Transverse colon (tissue), 4 donors: ENCODE measurements around the gene SMPD4. TPM values are rescaled to one million over a fixed set of nuclear protein-coding genes. Genes with fewer than 3 reads are reported as not detected.
"Not testable (repeated sequence)": the region's sequence is repeated elsewhere in the genome, so short reads cannot be mapped to it uniquely, and the experiment has no call there.

Experiments used
- DNase-seq: peaks from one replicate; pipeline ENCODE4 v3.0.0-alpha.2; 2019
- H3K27ac ChIP-seq, 4 donors: fragments of 200-600 bp; sonication (generic); 2 replicates each; pipeline ENCODE4 v1.5.1; 2016 to 2018; ENCODE audit warnings: inconsistent platforms in 4 of 4
- H3K27me3 ChIP-seq: fragments of 200-600 bp; sonication (generic); 2 replicates; pipeline ENCODE4 v1.5.1; 2017; ENCODE audit warnings: inconsistent platforms
- H3K36me3 ChIP-seq, 4 donors: fragments of 200-600 bp; sonication (generic); 2 replicates each; pipeline ENCODE4 v1.5.1; 2017 to 2019; ENCODE audit warnings: inconsistent platforms in 4 of 4
- H3K4me1 ChIP-seq, 4 donors: fragments of 200-600 bp; sonication (generic); 2 replicates each; pipeline ENCODE4 v1.5.1; 2017 to 2020; ENCODE audit warnings: inconsistent platforms in 4 of 4
- H3K4me3 ChIP-seq, 4 donors: fragments of 200-600 bp; sonication (generic); 1 replicate in 1 of 4; 2 replicates in 3 of 4; pipeline versions ENCODE4 v1.5.1 to v1.6.1; 2017 to 2019; ENCODE audit warnings: inconsistent platforms in 4 of 4
- H3K9me3 ChIP-seq, 2 donors: fragments of 200-600 bp; sonication (generic); 2 replicates each; pipeline ENCODE4 v1.5.1; 2017 to 2019; ENCODE audit warnings: inconsistent platforms in 2 of 2
- CTCF ChIP-seq, 5 experiments: fragments of 200-600 bp in 3 of 5; fragments of 450-650 bp in 2 of 5; sonication (generic) in 3 of 5; IDR thresholded peaks; 1 replicate in 2 of 5; 2 replicates in 3 of 5; pipeline ENCODE4 v1.5.1; 2016 to 2017; ENCODE audit warnings: antibody characterized with exemption in 5 of 5, inconsistent platforms in 3 of 5, mild to moderate bottlenecking in 2 of 5, moderate library complexity in 1 of 5
- EP300 ChIP-seq: sonication (generic); formaldehyde crosslinking; IDR thresholded peaks from one replicate; pipeline ENCODE4 v1.6.1; 2017; ENCODE audit warnings: antibody characterized with exemption, low read depth
- POLR2A ChIP-seq: fragments of 450-650 bp; IDR thresholded peaks from one replicate; pipeline ENCODE4 v1.6.1; 2016; ENCODE audit warnings: antibody characterized with exemption, mild to moderate bottlenecking, moderate library complexity
- POLR2AphosphoS5 ChIP-seq, 3 donors: sonication (generic); formaldehyde crosslinking; IDR thresholded peaks; one replicate each; pipeline ENCODE4 v1.6.1; 2016; ENCODE audit warnings: antibody characterized with exemption in 3 of 3
- WGBS, 2 donors: methylation state at CpG; one replicate each; pipeline ENCODE4 v1.1.5; 2018; ENCODE audit warnings: low coverage in 1 of 2; 5-methylcytosine and 5-hydroxymethylcytosine counted together
- in situ Hi-C, 4 donors: fragments of 200-750 bp; cut with MboI; loops; one replicate each; pipeline versions ENCODE4 v1.15.0 to v1.15.1; 2017; ENCODE audit warnings: low sequenced_read_pairs in 3 of 4, low pct_ligation_motif_present in 1 of 4, low pct_unique_long_range_greater_than_20kb in 1 of 4
- intact Hi-C: fragments of 100-400 bp; cut with DNase I; formaldehyde crosslinking; loops from one replicate; pipeline ENCODE4 v1.15.1; 2023; ENCODE audit warnings: low total_unique reads
- total RNA-seq, 4 donors: library from RNA; depleted of rRNA; stranded (reverse); fragments of >200 nt; gene quantifications; one replicate each; pipeline ENCODE4 v1.1.0, GENCODE V29; 2016

The SMPD4 gene
- total RNA-seq, 4 donors from 2014 or later, result 29.1 to 110 (median 52.8) TPM

- no peaks in the 10 kb centered on the region for H3K27me3 ChIP-seq
- intact Hi-C loops, result no loop called here
- no peaks in the 10 kb centered on the region for H3K4me1 ChIP-seq
- DNase-seq, result no peak
- H3K27ac ChIP-seq, result no peak overlapping the region
- H3K36me3 ChIP-seq, result no peaks in the 10 kb centered on the region
- TF ChIP-seq CTCF (IDR thresholded peaks at IDR 0.05), result no peak
- TF ChIP-seq POLR2A, result no peak
- no peak for TF ChIP-seq POLR2AphosphoS5 (IDR thresholded peaks at IDR 0.05)
- no peak for TF ChIP-seq EP300
- no peaks in the 10 kb centered on the region for H3K9me3 ChIP-seq
- 91 to 100% methylated on average over 1 to 26 of the region's 29 CpGs for WGBS, 2 donors
- in situ Hi-C loops, result loop anchor here in 2 of 4 donors (25.0 kb wide), 1 partner anchor 182 kb away; the partner anchor contains the start of gene IMP4 (in 2 of the 2)
- H3K4me3 ChIP-seq, result no peak overlapping the region
Observed at GRCh38 chr2:130154773-130155765, 26.3 kb downstream of the SMPD4 start.

GRCh38 chr2:130154423-130154770 lies 27.0 kb downstream of the SMPD4 start:
- H3K27ac ChIP-seq, H3K36me3 ChIP-seq, H3K27me3 ChIP-seq, H3K9me3 ChIP-seq, DNase-seq, H3K4me1 ChIP-seq, H3K4me3 ChIP-seq, intact Hi-C loops: not testable (repeated sequence)
- WGBS, 2 donors, result 91% methylated on average over 8 of the region's 8 CpGs; no CpG with 5 or more reads in 1 of the 2 donors
- in situ Hi-C loops, result loop anchor here in 2 of 4 donors (25.0 kb wide), 1 partner anchor 183 kb away; the partner anchor contains the start of gene IMP4 (in 2 of the 2)

- H3K4me3 ChIP-seq, H3K9me3 ChIP-seq, H3K27me3 ChIP-seq, DNase-seq, H3K27ac ChIP-seq, H3K36me3 ChIP-seq, H3K4me1 ChIP-seq, intact Hi-C loops: not testable (repeated sequence)
- in situ Hi-C loops, result loop anchor here in 2 of 4 donors (25.0 kb wide), 1 partner anchor 183 kb away; the partner anchor contains the start of gene IMP4 (in 2 of the 2)
- WGBS, 2 donors, result 97% methylated on average over 18 of the region's 23 CpGs; no CpG with 5 or more reads in 1 of the 2 donors
Observed at GRCh38 chr2:130153721-130154422, 27.5 kb downstream of the SMPD4 start.

- intact Hi-C loops (no loop called here), in situ Hi-C loops (loop anchor here in 2 of 4 donors (25.0 kb wide), 1 partner anchor 184 kb away; the partner anchor contains the start of gene IMP4 (in 2 of the 2))
- Histone ChIP-seq H3K4me3 (no peak overlapping the region), H3K27me3 (no peaks in the 10 kb centered on the region), H3K9me3 (no peaks in the 10 kb centered on the region), H3K4me1 (no peaks in the 10 kb centered on the region), H3K36me3 (no peaks in the 10 kb centered on the region), H3K27ac (no peak overlapping the region)
- TF ChIP-seq CTCF (IDR thresholded peaks at IDR 0.05) (no peak), POLR2A (no peak), EP300 (no peak), POLR2AphosphoS5 (IDR thresholded peaks at IDR 0.05) (no peak)
- WGBS, 2 donors, result 93% methylated on average over 21 of the region's 25 CpGs; no CpG with 5 or more reads in 1 of the 2 donors
- no peak for DNase-seq
Observed at GRCh38 chr2:130152816-130153595, 28.4 kb downstream of the SMPD4 start.

GRCh38 chr2:130152136-130152815 lies 29.1 kb downstream of the SMPD4 start:
- H3K4me3 ChIP-seq, H3K27ac ChIP-seq, H3K4me1 ChIP-seq, DNase-seq, intact Hi-C loops, H3K36me3 ChIP-seq, H3K27me3 ChIP-seq, H3K9me3 ChIP-seq: not testable (repeated sequence)
- in situ Hi-C loops, result loop anchor here in 2 of 4 donors (25.0 kb wide), 1 partner anchor 185 kb away; the partner anchor contains the start of gene IMP4 (in 2 of the 2)
- 95% methylated on average over 25 of the region's 27 CpGs; no CpG with 5 or more reads in 1 of the 2 donors for WGBS, 2 donors

GRCh38 chr2:130151145-130151512 lies 30.3 kb downstream of the SMPD4 start:
- DNase-seq, intact Hi-C loops, H3K27ac ChIP-seq, H3K36me3 ChIP-seq, H3K9me3 ChIP-seq, H3K4me1 ChIP-seq, H3K4me3 ChIP-seq, H3K27me3 ChIP-seq: not testable (repeated sequence)
- in situ Hi-C loops, result loop anchor here in 2 of 4 donors (25.0 kb wide), 1 partner anchor 186 kb away; the partner anchor contains the start of gene IMP4 (in 2 of the 2)
- WGBS, 2 donors, result 69% methylated on average over 5 of the region's 5 CpGs; no CpG with 5 or more reads in 1 of the 2 donors
